ENCODE measurements around the gene LITAF. TPM values are rescaled to one million over a fixed set of nuclear protein-coding genes. Genes with fewer than 3 reads are reported as not detected.

Gene LITAF
- total RNA-seq, 1 donor from 2014 or later: 70.9 TPM

DNA sequence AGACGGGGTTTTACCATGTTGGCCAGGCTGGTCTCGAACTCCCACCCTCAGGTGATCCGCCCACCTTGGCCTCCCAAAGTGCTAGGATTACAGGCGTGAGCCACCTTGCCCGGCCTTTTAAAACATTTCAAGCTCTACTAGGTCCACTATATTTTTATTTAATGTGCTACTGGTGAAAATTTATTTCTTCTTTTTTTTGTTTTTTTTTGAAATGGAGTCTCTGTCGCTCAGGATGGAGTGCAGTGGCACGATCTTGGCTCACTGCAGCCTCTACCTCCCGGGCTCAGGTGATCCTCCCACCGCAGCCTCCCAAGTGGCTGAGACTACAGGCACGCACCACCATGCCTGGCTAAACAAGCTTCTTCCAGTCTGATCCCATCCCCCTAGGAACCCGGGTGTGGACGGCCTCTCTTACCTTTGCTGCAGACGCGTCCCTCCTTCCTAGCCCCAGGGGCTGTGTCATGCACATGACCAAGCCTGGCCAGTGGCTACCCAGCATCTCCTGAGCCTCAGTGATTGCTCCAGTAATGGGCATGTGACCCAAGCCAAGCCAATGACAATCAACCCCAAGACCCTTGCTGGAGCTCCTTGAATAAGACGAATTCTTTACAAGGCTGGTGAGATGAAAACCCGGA lies 40.1 kb upstream of the LITAF start:
- H3K9me3 Mint-ChIP-seq (ENCODE audit: unreplicated experiment): no peaks in the 10 kb centered on the region
- no peak overlapping the region for H3K27ac Mint-ChIP-seq (ENCODE audit: unreplicated experiment)
- peaks cover 2% of the 10 kb centered on the region for H3K4me1 Mint-ChIP-seq (ENCODE audit: unreplicated experiment)
- no peak for DNase-seq (ENCODE audit: low spot score)
- H3K27me3 Mint-ChIP-seq (ENCODE audit: unreplicated experiment): peaks cover 2% of the 10 kb centered on the region
- no peak overlapping the region for H3K4me3 Mint-ChIP-seq (ENCODE audit: unreplicated experiment)
- TF ChIP-seq, protein P1, sequence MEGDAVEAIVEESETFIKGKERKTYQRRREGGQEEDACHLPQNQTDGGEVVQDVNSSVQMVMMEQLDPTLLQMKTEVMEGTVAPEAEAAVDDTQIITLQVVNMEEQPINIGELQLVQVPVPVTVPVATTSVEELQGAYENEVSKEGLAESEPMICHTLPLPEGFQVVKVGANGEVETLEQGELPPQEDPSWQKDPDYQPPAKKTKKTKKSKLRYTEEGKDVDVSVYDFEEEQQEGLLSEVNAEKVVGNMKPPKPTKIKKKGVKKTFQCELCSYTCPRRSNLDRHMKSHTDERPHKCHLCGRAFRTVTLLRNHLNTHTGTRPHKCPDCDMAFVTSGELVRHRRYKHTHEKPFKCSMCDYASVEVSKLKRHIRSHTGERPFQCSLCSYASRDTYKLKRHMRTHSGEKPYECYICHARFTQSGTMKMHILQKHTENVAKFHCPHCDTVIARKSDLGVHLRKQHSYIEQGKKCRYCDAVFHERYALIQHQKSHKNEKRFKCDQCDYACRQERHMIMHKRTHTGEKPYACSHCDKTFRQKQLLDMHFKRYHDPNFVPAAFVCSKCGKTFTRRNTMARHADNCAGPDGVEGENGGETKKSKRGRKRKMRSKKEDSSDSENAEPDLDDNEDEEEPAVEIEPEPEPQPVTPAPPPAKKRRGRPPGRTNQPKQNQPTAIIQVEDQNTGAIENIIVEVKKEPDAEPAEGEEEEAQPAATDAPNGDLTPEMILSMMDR (IDR thresholded peaks at IDR 0.05; ENCODE audit: unreplicated experiment): no peak
- no peaks in the 10 kb centered on the region for H3K36me3 Mint-ChIP-seq (ENCODE audit: low read depth, unreplicated experiment)

GRCh38 chr16:11625769-11626168 lies 39.0 kb upstream of the LITAF start:
- H3K4me3 Mint-ChIP-seq (ENCODE audit: unreplicated experiment): no peak overlapping the region
- H3K4me1 Mint-ChIP-seq (ENCODE audit: unreplicated experiment): peaks cover 2% of the 10 kb centered on the region
- peaks cover 2% of the 10 kb centered on the region for H3K27me3 Mint-ChIP-seq (ENCODE audit: unreplicated experiment)
- H3K27ac Mint-ChIP-seq (ENCODE audit: unreplicated experiment): no peak overlapping the region
- H3K36me3 Mint-ChIP-seq (ENCODE audit: low read depth, unreplicated experiment): no peaks in the 10 kb centered on the region
- DNase-seq (ENCODE audit: low spot score): no peak
- TF ChIP-seq, protein P1 (IDR thresholded peaks at IDR 0.05; ENCODE audit: unreplicated experiment): no peak
- H3K9me3 Mint-ChIP-seq (ENCODE audit: unreplicated experiment): no peaks in the 10 kb centered on the region

GRCh38 chr16:11624636-11625607 lies 38.2 kb upstream of the LITAF start:
- Mint-ChIP-seq H3K27me3 (ENCODE audit: unreplicated experiment) (peaks cover 5% of the 10 kb centered on the region), H3K9me3 (ENCODE audit: unreplicated experiment) (no peaks in the 10 kb centered on the region), H3K36me3 (ENCODE audit: low read depth, unreplicated experiment) (no peaks in the 10 kb centered on the region), H3K27ac (ENCODE audit: unreplicated experiment) (no peak overlapping the region), H3K4me1 (ENCODE audit: unreplicated experiment) (peaks cover 2% of the 10 kb centered on the region), H3K4me3 (ENCODE audit: unreplicated experiment) (no peak overlapping the region)
- no peak for DNase-seq (ENCODE audit: low spot score)
- TF ChIP-seq, protein P1 (IDR thresholded peaks at IDR 0.05; ENCODE audit: unreplicated experiment): no peak

DNA sequence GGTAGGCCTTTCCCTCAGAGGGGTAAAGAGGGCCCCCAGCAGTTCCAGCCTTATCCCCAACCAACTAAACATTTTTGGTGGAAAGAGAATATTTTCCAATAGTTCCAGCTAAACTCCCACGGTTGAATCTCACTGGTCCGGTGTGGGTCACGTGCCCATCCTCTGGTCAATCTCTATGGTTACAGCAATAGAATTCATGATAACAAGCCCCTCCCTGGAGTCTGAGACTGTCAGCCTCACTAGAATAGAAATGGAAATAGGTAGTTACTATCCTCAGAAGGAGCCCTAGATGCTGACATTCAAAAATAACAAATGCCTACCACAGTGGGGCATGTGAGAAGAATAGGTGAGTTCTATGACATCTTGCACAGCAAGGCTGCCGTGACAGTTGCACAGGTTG lies 37.5 kb upstream of the LITAF start:
- Mint-ChIP-seq H3K27ac (ENCODE audit: unreplicated experiment) (no peak overlapping the region), H3K4me1 (ENCODE audit: unreplicated experiment) (peaks cover 2% of the 10 kb centered on the region), H3K9me3 (ENCODE audit: unreplicated experiment) (no peaks in the 10 kb centered on the region), H3K4me3 (ENCODE audit: unreplicated experiment) (no peak overlapping the region), H3K36me3 (ENCODE audit: low read depth, unreplicated experiment) (no peaks in the 10 kb centered on the region), H3K27me3 (ENCODE audit: unreplicated experiment) (peaks cover 5% of the 10 kb centered on the region)
- DNase-seq (ENCODE audit: low spot score): no peak
- TF ChIP-seq, protein P1 (IDR thresholded peaks at IDR 0.05; ENCODE audit: unreplicated experiment): no peak
